AG04449 (cell line): ENCODE measurements around the gene OTUB2.

ENCODE experiments used
- CTCF ChIA-PET: fragments of 350-600 bp; formaldehyde crosslinking; extraction: SDS; loops from one replicate; lab custom pipeline; 2021; ENCODE audit warnings: antibody characterized with exemption; lab: Yijun Ruan, JAX
- POLR2A ChIA-PET: fragments of 400-600, 350-600 bp; formaldehyde crosslinking; extraction: SDS; loops from one replicate; lab custom pipeline; 2020; ENCODE audit warnings: antibody characterized with exemption, inconsistent platforms; lab: Yijun Ruan, JAX
- DNase-seq: peaks from one replicate; pipeline ENCODE4 v3.0.0-alpha.2; 2010; ENCODE audit warnings: low read depth, low spot score
- H3K4me3 ChIP-seq: 2 replicates; pipeline ENCODE4 v1.5.1; 2011; ENCODE audit warnings: low read depth, mild to moderate bottlenecking, control low read depth, low read length
- CTCF ChIP-seq: IDR thresholded peaks from one replicate; pipeline ENCODE4 v1.5.1; 2011; ENCODE audit warnings: mild to moderate bottlenecking, moderate library complexity, low read length, control low read depth, inconsistent platforms; ENCODE audit not compliant: insufficient read depth; ENCODE audit errors: missing control alignments

OTUB2 gene

GRCh38 chr14:94042433-94043091 is 16.4 kb downstream of the OTUB2 start:
- CTCF ChIA-PET: interaction anchor here (1.0 to 3.4 kb wide), 5 partner anchors 90 to 136 kb away, joined by 3 to 11 read pairs (median 5); no protein-coding TSS in a partner anchor
- POLR2A ChIA-PET: no interaction called here

GRCh38 chr14:94043111-94043755 is 17.1 kb downstream of the OTUB2 start:
- no peak overlapping the region for H3K4me3 ChIP-seq
- TF ChIP-seq CTCF: no peak
- CTCF ChIA-PET: interaction anchor here (1.0 to 11.3 kb wide), 6 partner anchors 8 to 136 kb away, joined by 3 to 139 read pairs (median 8); no protein-coding TSS in a partner anchor
- POLR2A ChIA-PET: no interaction called here
- DNase-seq: no peak

More at GRCh38 chr14:94042433-94043091, 16.4 kb downstream of the OTUB2 start:
- no peak overlapping the region for H3K4me3 ChIP-seq
- DNase-seq: no peak
- no peak for TF ChIP-seq CTCF

DNA sequence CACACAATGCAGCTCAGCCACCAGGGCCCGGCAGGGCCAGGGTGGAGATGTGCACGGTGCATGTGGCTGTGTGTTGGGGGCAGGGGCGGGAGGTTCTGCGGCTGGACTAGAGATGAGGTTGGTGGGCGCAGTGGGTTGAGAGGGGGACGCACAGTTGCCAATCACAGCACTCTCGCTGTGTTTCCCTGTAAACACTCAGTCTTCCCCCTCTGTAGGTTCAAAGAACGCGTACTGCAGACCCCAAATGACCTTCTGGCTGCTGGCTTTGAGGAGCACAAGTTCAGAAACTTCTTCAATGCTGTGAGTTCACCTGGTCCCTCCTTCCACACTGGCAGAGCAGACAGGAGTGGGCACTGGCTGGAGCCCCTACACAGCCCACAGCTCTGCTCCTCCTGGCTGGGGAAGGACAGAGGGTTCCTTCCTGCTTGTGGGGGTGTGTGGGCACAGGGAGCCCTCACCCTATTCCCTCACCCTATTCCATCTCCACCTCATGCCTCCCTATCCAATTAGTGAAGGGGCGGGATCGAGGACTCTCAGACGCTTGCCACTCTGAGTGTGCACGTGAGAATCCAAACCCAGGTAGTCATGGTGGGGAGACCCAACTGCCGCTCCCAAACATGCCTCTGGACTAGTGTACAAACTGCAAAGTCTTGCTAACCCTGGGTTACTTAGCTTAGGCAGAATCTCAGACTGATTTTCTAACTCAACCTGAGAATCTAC is 17.8 kb downstream of the OTUB2 start:
- POLR2A ChIA-PET: no interaction called here

GRCh38 chr14:94044476-94045091 is 18.4 kb downstream of the OTUB2 start:
- no peak overlapping the region for H3K4me3 ChIP-seq
- no peak for TF ChIP-seq CTCF
- ChIA-PET POLR2A (no interaction called here), CTCF (interaction anchor here (1.1 to 11.3 kb wide), 5 partner anchors 9 to 105 kb away, joined by 3 to 139 read pairs (median 7); no protein-coding TSS in a partner anchor)
- no peak for DNase-seq

More for the DNA sequence above, 17.8 kb downstream of the OTUB2 start:
- no peak for TF ChIP-seq CTCF
- CTCF ChIA-PET: interaction anchor here (1.1 to 11.3 kb wide), 5 partner anchors 8 to 104 kb away, joined by 3 to 139 read pairs (median 5); no protein-coding TSS in a partner anchor
- no peak overlapping the region for H3K4me3 ChIP-seq
- DNase-seq: no peak

- TF ChIP-seq CTCF: no peak
- CTCF ChIA-PET: interaction anchor here (1.1 to 11.3 kb wide), 4 partner anchors 10 to 93 kb away, joined by 3 to 143 read pairs (median 73); no protein-coding TSS in a partner anchor
- POLR2A ChIA-PET: no interaction called here
Observed at GRCh38 chr14:94045101-94045500, 19.0 kb downstream of the OTUB2 start.

More at GRCh38 chr14:94045101-94045500, 19.0 kb downstream of the OTUB2 start:
- H3K4me3 ChIP-seq: no peak overlapping the region
- DNase-seq: no peak
